GM12878 (cell line): ENCODE measurements around the gene PPFIA3. TPM values are rescaled to one million over a fixed set of nuclear protein-coding genes. Genes with fewer than 3 reads are reported as not detected.

Experiments used
- ATAC-seq: fragments of 200-7000 bp; cut with Tn5 transposase; 3 replicates; pipeline ENCODE4 v1.9.1; 2020; ENCODE audit warnings: mild to moderate bottlenecking, moderate library complexity
- BruUV-seq: library from RNA; stranded (reverse); fragments of 400-500 nt; replicated peaks from 2 replicates; lab custom pipeline; 2021; lab: Mats Ljungman, UMichigan
- CTCF ChIA-PET: fragments of 300-600 bp; sonication (Branson Sonifier 250); formaldehyde crosslinking; extraction: SDS; loops from one replicate; lab custom pipeline; 2021; ENCODE audit warnings: inconsistent platforms; lab: Yijun Ruan, JAX
- POLR2A ChIA-PET: fragments of 350-600 bp; formaldehyde crosslinking; extraction: SDS; loops from one replicate; lab custom pipeline; 2021; ENCODE audit warnings: inconsistent platforms; lab: Charles Lee
- RAD21 ChIA-PET: fragments of 300-600 bp; sonication (Branson Sonifier 250); formaldehyde crosslinking; loops from one replicate; lab custom pipeline; 2023; ENCODE audit warnings: antibody characterized with exemption; ENCODE audit not compliant: unreplicated experiment; lab: Charles Lee
- SMC1A ChIA-PET: fragments of 300-600 bp; sonication (Branson Sonifier 250); formaldehyde crosslinking; loops from one replicate; lab custom pipeline; 2023; ENCODE audit not compliant: unreplicated experiment, uncharacterized antibody; lab: Charles Lee
- DNase-seq: peaks from one replicate; pipeline ENCODE4 v3.0.0-alpha.2; 2011; ENCODE audit warnings: low read depth, low spot score
- FAIRE-seq: peaks from 3 replicates; lab custom pipeline; 2011; peaks lifted over from hg19 to GRCh38; lab: Jason Lieb, UNC
- H2AFZ ChIP-seq: 2 replicates; pipeline ENCODE4 v1.6.0; 2011; ENCODE audit warnings: low read depth, low read length, control low read depth; ENCODE audit not compliant: control insufficient read depth
- H3K27ac ChIP-seq: 2 replicates; pipeline ENCODE4 v1.5.1; 2011; ENCODE audit warnings: control low read depth; ENCODE audit not compliant: control insufficient read depth, insufficient read depth
- H3K27me3 ChIP-seq, 2 experiments: replicated peaks in 1 of 2; 2 replicates each; pipeline versions ENCODE4 v1.6.0 to v1.6.1; 2011; ENCODE audit warnings: low read length in 1 of 2; ENCODE audit not compliant: control insufficient read depth in 2 of 2, insufficient read depth in 2 of 2
- H3K36me3 ChIP-seq, 2 experiments: 2 replicates each; pipeline ENCODE4 v1.5.1; 2011; ENCODE audit warnings: low read length in 1 of 2; ENCODE audit not compliant: control insufficient read depth in 2 of 2, insufficient read depth in 2 of 2
- H3K4me1 ChIP-seq: 2 replicates; pipeline ENCODE4 v1.6.1; 2011; ENCODE audit warnings: mild to moderate bottlenecking, low read length, moderate library complexity, mixed read lengths; ENCODE audit not compliant: control insufficient read depth, insufficient read depth
- H3K4me2 ChIP-seq: 2 replicates; pipeline ENCODE4 v1.6.0; 2011; ENCODE audit warnings: control low read depth; ENCODE audit not compliant: control insufficient read depth, insufficient read depth
- H3K4me3 ChIP-seq: fragments of 200-600 bp; sonication (generic); 2 replicates; pipeline ENCODE4 v1.5.1; 2016
- H3K79me2 ChIP-seq: 2 replicates; pipeline ENCODE4 v1.6.0; 2011; ENCODE audit warnings: low read length; ENCODE audit not compliant: control insufficient read depth, insufficient read depth
- H3K9ac ChIP-seq: 2 replicates; pipeline ENCODE4 v1.8.0; 2011; ENCODE audit warnings: low read length, control low read depth, mixed read lengths; ENCODE audit not compliant: control insufficient read depth, insufficient read depth
- H3K9me3 ChIP-seq: replicated peaks from 3 replicates; pipeline ENCODE4 v1.5.1; 2011; ENCODE audit warnings: mild to moderate bottlenecking, low read length; ENCODE audit not compliant: control insufficient read depth, insufficient read depth
- H4K20me1 ChIP-seq: 2 replicates; pipeline ENCODE4 v1.6.0; 2011; ENCODE audit not compliant: control insufficient read depth, insufficient read depth
- CBX3 ChIP-seq: fragments of 200-600 bp; sonication (generic); IDR thresholded peaks from 2 replicates; pipeline ENCODE4 v1.6.1; 2016; ENCODE audit warnings: low read depth, borderline replicate concordance
- CREB1 ChIP-seq: IDR thresholded peaks from 2 replicates; pipeline ENCODE4 v1.6.1; 2012; ENCODE audit warnings: low read depth, mild to moderate bottlenecking, inconsistent platforms
- ESRRA ChIP-seq: IDR thresholded peaks from 2 replicates; pipeline ENCODE4 v1.6.1; 2012; ENCODE audit warnings: mild to moderate bottlenecking, low read length, improper control_type of control experiment
- FOXM1 ChIP-seq: IDR thresholded peaks from 2 replicates; pipeline ENCODE4 v1.6.1; 2012; ENCODE audit warnings: low read depth, mild to moderate bottlenecking, inconsistent platforms, low read length, moderate library complexity
- GATAD2B ChIP-seq: fragments of 450-650 bp; conservative IDR thresholded peaks from 2 replicates; pipeline ENCODE4 v1.6.1; 2017; ENCODE audit warnings: low read depth, mild to moderate bottlenecking, moderate library complexity
- IRF4 ChIP-seq: IDR thresholded peaks from 2 replicates; pipeline ENCODE4 v1.6.1; 2011; ENCODE audit warnings: low read depth, low read length
- KAT2A ChIP-seq: conservative IDR thresholded peaks from 2 replicates; pipeline ENCODE4 v1.6.1; 2011; ENCODE audit warnings: low read depth, low read length; ENCODE audit not compliant: control insufficient read depth
- NFXL1 ChIP-seq: fragments of 450-650 bp; IDR thresholded peaks from 2 replicates; pipeline ENCODE4 v1.6.1; 2017; ENCODE audit warnings: antibody characterized with exemption, mild to moderate bottlenecking, borderline replicate concordance
- NR2C1 ChIP-seq: fragments of 450-650 bp; IDR thresholded peaks from 2 replicates; pipeline ENCODE4 v1.6.1; 2017; ENCODE audit warnings: antibody characterized with exemption, mild to moderate bottlenecking, moderate library complexity
- NR2C2 ChIP-seq: IDR thresholded peaks from 2 replicates; pipeline ENCODE4 v1.6.1; 2011; ENCODE audit warnings: borderline replicate concordance, low read depth; ENCODE audit not compliant: control insufficient read depth, insufficient read length
- NR2F1 ChIP-seq: fragments of 450-650 bp; conservative IDR thresholded peaks from 2 replicates; pipeline ENCODE4 v1.6.1; 2017; ENCODE audit warnings: mild to moderate bottlenecking
- PAX5 ChIP-seq: IDR thresholded peaks from 2 replicates; pipeline ENCODE4 v1.6.1; 2011; ENCODE audit warnings: low read depth, low read length, borderline replicate concordance
- SMARCA5 ChIP-seq: fragments of 450-650 bp; IDR thresholded peaks from 2 replicates; pipeline ENCODE4 v1.6.1; 2017; ENCODE audit warnings: mild to moderate bottlenecking
- SREBF2 ChIP-seq: IDR thresholded peaks from 2 replicates; pipeline ENCODE4 v1.6.1; 2012; ENCODE audit warnings: mild to moderate bottlenecking, low read length
- STAT1 ChIP-seq: fragments of 450-650 bp; conservative IDR thresholded peaks from 2 replicates; pipeline ENCODE4 v1.6.1; 2014; ENCODE audit warnings: antibody characterized with exemption, mild to moderate bottlenecking
- ZZZ3 ChIP-seq: IDR thresholded peaks from 2 replicates; pipeline ENCODE4 v1.6.1; 2011; ENCODE audit warnings: low read depth; ENCODE audit not compliant: control insufficient read depth, insufficient read length
- WGBS: methylation state at CpG from one replicate; pipeline ENCODE4 v1.1.6; 2016; ENCODE audit warnings: low lambda C conversion rate; ENCODE audit not compliant: insufficient replicate concordance, insufficient coverage; ENCODE audit errors: missing lambda C conversion rate; 5-methylcytosine and 5-hydroxymethylcytosine counted together
- in situ Hi-C: fragments of 300-500 bp; cut with MboI; formaldehyde crosslinking; loops from 9 replicates; pipeline ENCODE4 v1.14.3; 2018; ENCODE audit warnings: mixed read lengths
- intact Hi-C: fragments of 100-400 bp; cut with micrococcal nuclease; formaldehyde crosslinking; loops from one replicate; pipeline ENCODE4 v1.14.2; 2022; ENCODE audit not compliant: unreplicated experiment
- polyA plus RNA-seq, 11 experiments: library from polyadenylated mRNA; depleted of rRNA in 4 of 11; unstranded in 6 of 11; stranded (reverse) in 5 of 11; fragments of >200 nt; fragmentation: Nextera tagmentation in 4 of 11; fragmentation: Illumina TruSeq in 1 of 11; extraction: Ambion mirVana in 4 of 11; extraction: Trizol in 1 of 11; gene quantifications; 1 replicate in 1 of 11; 2 replicates in 10 of 11; pipeline versions ENCODE4 v1.2.1 to v1.2.3, GENCODE V29; 2011 to 2016; ENCODE audit warnings: inconsistent platforms in 2 of 11, missing spikeins in 2 of 11, low read depth in 1 of 11
- total RNA-seq, 4 experiments: library from RNA; depleted of rRNA in 3 of 4; stranded (reverse); fragments of >200 nt in 3 of 4; fragmentation: Illumina TruSeq in 1 of 4; extraction: Trizol in 1 of 4; gene quantifications; 2 replicates each; pipeline versions ENCODE4 v1.2.1 to v1.2.3, GENCODE V29; 2013 to 2021
- TF ChIP-seq, protein P1 (sequence below): fragments of 450-650 bp; IDR thresholded peaks from 2 replicates; pipeline ENCODE4 v1.6.1; 2016; ENCODE audit warnings: mild to moderate bottlenecking
- TF ChIP-seq, protein P2 (sequence below): fragments of 450-650 bp; IDR thresholded peaks from 2 replicates; pipeline ENCODE4 v1.6.1; 2017; ENCODE audit warnings: mild to moderate bottlenecking
- TF ChIP-seq, protein P3 (sequence below): IDR thresholded peaks from 2 replicates; pipeline ENCODE4 v1.6.1; 2012; ENCODE audit warnings: low read depth, low read length, improper control_type of control experiment
- TF ChIP-seq, protein P4 (sequence below): fragments of 450-650 bp; conservative IDR thresholded peaks from 2 replicates; pipeline ENCODE4 v1.6.1; 2017; ENCODE audit warnings: mild to moderate bottlenecking, moderate library complexity

PPFIA3 gene
- total and polyA plus RNA-seq, 10 of the 15 experiments (the other 5 are each of a cell fraction or from before 2014, with no cell fraction given) = 0.11 to 1.7 (median 0.73) TPM; not detected in 3

DNA sequence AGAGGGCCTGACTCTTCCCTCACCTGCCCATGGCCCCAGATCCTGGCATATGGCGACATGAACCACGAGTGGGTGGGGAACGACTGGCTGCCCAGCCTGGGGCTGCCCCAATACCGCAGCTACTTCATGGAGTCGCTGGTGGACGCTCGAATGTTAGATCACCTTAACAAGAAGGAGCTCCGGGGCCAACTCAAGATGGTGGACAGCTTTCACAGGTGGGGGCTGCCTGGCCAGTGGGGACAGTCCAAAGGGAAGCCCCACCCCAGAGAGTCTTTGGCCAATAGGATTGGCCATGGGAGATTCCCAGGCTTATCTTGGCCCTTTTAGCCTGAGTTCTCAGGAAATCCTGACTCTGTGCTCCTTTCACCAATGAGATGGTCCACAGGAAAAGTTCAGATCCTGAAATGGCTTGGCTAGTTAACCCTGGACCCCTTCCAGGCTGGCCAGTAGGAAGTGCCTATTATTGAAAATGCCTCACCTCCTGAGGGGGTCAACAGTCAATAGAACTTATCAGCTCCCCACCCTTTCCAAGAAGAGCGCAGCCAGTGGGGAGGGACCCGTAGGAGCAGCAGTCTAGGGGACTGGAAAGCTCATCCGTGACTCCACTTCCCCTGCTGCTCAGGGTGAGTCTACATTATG lies 28.8 kb downstream of the PPFIA3 start:
- Histone ChIP-seq H4K20me1 (no peaks in the 10 kb centered on the region), H3K79me2 (no peaks in the 10 kb centered on the region)
- SMC1A ChIA-PET = no interaction called here
- TF ChIP-seq FOXM1 = no peak
- TF ChIP-seq, protein P1, sequence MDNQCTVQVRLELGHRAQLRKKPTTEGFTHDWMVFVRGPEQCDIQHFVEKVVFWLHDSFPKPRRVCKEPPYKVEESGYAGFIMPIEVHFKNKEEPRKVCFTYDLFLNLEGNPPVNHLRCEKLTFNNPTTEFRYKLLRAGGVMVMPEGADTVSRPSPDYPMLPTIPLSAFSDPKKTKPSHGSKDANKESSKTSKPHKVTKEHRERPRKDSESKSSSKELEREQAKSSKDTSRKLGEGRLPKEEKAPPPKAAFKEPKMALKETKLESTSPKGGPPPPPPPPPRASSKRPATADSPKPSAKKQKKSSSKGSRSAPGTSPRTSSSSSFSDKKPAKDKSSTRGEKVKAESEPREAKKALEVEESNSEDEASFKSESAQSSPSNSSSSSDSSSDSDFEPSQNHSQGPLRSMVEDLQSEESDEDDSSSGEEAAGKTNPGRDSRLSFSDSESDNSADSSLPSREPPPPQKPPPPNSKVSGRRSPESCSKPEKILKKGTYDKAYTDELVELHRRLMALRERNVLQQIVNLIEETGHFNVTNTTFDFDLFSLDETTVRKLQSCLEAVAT = no peak
- no peak for TF ChIP-seq GATAD2B
- TF ChIP-seq, protein P2, sequence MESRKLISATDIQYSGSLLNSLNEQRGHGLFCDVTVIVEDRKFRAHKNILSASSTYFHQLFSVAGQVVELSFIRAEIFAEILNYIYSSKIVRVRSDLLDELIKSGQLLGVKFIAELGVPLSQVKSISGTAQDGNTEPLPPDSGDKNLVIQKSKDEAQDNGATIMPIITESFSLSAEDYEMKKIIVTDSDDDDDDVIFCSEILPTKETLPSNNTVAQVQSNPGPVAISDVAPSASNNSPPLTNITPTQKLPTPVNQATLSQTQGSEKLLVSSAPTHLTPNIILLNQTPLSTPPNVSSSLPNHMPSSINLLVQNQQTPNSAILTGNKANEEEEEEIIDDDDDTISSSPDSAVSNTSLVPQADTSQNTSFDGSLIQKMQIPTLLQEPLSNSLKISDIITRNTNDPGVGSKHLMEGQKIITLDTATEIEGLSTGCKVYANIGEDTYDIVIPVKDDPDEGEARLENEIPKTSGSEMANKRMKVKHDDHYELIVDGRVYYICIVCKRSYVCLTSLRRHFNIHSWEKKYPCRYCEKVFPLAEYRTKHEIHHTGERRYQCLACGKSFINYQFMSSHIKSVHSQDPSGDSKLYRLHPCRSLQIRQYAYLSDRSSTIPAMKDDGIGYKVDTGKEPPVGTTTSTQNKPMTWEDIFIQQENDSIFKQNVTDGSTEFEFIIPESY = no peak
- TF ChIP-seq NR2F1 = no peak
- TF ChIP-seq ESRRA = no peak
- TF ChIP-seq CBX3 = no peak
- TF ChIP-seq SREBF2 = no peak
- TF ChIP-seq, protein P3, sequence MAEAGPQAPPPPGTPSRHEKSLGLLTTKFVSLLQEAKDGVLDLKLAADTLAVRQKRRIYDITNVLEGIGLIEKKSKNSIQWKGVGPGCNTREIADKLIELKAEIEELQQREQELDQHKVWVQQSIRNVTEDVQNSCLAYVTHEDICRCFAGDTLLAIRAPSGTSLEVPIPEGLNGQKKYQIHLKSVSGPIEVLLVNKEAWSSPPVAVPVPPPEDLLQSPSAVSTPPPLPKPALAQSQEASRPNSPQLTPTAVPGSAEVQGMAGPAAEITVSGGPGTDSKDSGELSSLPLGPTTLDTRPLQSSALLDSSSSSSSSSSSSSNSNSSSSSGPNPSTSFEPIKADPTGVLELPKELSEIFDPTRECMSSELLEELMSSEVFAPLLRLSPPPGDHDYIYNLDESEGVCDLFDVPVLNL = no peak
- no peak for TF ChIP-seq STAT1
- TF ChIP-seq NR2C1 = no peak
- TF ChIP-seq SMARCA5 = no peak
- no peak for TF ChIP-seq IRF4
- TF ChIP-seq PAX5 = no peak
- TF ChIP-seq NFXL1 = no peak
- TF ChIP-seq, protein P4, sequence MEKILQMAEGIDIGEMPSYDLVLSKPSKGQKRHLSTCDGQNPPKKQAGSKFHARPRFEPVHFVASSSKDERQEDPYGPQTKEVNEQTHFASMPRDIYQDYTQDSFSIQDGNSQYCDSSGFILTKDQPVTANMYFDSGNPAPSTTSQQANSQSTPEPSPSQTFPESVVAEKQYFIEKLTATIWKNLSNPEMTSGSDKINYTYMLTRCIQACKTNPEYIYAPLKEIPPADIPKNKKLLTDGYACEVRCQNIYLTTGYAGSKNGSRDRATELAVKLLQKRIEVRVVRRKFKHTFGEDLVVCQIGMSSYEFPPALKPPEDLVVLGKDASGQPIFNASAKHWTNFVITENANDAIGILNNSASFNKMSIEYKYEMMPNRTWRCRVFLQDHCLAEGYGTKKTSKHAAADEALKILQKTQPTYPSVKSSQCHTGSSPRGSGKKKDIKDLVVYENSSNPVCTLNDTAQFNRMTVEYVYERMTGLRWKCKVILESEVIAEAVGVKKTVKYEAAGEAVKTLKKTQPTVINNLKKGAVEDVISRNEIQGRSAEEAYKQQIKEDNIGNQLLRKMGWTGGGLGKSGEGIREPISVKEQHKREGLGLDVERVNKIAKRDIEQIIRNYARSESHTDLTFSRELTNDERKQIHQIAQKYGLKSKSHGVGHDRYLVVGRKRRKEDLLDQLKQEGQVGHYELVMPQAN = no peak
- TF ChIP-seq NR2C2 = no peak
- no peak for TF ChIP-seq ZZZ3
- no peak for TF ChIP-seq KAT2A
- TF ChIP-seq CREB1 = no peak
- TF ChIP-seq, all 136 proteins: peak for 0
- ATAC-seq (no peak), FAIRE-seq (no peak), DNase-seq (no peak)
- CTCF ChIA-PET = interaction anchor here (1.2 to 6.0 kb wide), 3 partner anchors 49 to 360 kb away, joined by 3 to 54 read pairs (median 9); no protein-coding TSS in a partner anchor
- no peak overlapping the region for H3K4me2 ChIP-seq
- H3K27me3 ChIP-seq = peaks cover 6 to 22% of the 10 kb centered on the region in 2 experiments
- no peak overlapping the region for H3K27ac ChIP-seq
- H3K36me3 ChIP-seq = no peaks in the 10 kb centered on the region
- no peak overlapping the region for H3K9ac ChIP-seq
- RAD21 ChIA-PET = no interaction called here
- in situ Hi-C loops (no loop called here), intact Hi-C loops (loop anchor here (5.0 kb wide), 1 partner anchor 59 kb away; no protein-coding TSS in a partner anchor)
- peaks cover 10% of the 10 kb centered on the region for H3K4me1 ChIP-seq
- BruUV-seq = no TSS peak
- H3K9me3 ChIP-seq = peaks cover 4% of the 10 kb centered on the region; the same call in 2 of the 3 replicates
- H2AFZ ChIP-seq = no peak overlapping the region
- 56% methylated on average over 11 of the region's 11 CpGs for WGBS
- H3K4me3 ChIP-seq = no peak overlapping the region
- POLR2A ChIA-PET = no interaction called here
